ENCODE data around the gene AGBL3. TPM values are rescaled to one million over a fixed set of nuclear protein-coding genes. Genes with fewer than 3 reads are reported as not detected.

The AGBL3 gene
- total and polyA plus RNA-seq, 9 of the 15 experiments (the other 6 are each of a cell fraction or from before 2014, with no cell fraction given), result 0.54 to 2.9 (median 1.7) TPM

DNA sequence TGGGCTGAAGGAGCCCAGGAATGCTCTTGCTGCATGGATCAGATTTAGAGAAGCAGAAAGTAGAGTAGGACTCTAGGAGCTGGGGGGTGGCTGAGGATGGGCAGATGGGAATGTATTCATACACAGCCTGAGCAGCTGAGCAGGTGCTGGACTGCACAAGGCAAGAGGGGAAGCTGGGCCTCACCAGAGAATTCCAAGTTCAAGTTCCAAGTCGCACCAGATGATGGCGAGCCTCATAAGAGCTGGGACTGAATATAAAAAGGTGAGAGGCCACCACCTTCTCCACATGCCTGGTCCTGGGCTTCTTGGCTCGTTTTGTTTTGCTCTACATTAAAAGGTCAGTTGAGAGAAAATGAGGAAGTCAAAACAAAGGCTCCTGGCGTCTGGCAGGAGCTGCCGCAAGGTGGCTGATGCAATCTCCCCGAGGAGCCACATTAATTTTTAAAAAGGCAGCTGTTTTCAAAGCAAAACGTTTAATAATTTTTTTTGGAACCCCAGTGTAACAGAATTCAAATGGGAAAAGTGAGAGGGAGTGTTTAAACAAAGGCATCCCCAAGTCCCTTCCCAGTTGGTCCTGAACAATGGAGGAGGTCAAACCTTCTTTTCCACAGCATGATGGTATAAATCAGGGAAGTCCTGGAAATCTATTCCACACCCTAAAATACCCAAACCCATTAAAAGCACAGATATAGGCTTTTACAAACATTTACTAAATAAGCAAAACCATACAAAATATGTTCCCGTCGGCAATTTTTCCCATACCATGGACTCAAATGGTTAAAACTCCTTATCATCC is 174.7 kb downstream of the AGBL3 start (continued):
- TF ChIP-seq, protein P1, sequence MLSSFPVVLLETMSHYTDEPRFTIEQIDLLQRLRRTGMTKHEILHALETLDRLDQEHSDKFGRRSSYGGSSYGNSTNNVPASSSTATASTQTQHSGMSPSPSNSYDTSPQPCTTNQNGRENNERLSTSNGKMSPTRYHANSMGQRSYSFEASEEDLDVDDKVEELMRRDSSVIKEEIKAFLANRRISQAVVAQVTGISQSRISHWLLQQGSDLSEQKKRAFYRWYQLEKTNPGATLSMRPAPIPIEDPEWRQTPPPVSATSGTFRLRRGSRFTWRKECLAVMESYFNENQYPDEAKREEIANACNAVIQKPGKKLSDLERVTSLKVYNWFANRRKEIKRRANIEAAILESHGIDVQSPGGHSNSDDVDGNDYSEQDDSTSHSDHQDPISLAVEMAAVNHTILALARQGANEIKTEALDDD (IDR thresholded peaks at IDR 0.05), result no peak
- no peak for TF ChIP-seq ZBED1 (IDR thresholded peaks at IDR 0.05)
- TF ChIP-seq EZH2 (IDR thresholded peaks at IDR 0.05; ENCODE audit: borderline replicate concordance, low read depth, low read length), result no peak
- TF ChIP-seq, protein P2, sequence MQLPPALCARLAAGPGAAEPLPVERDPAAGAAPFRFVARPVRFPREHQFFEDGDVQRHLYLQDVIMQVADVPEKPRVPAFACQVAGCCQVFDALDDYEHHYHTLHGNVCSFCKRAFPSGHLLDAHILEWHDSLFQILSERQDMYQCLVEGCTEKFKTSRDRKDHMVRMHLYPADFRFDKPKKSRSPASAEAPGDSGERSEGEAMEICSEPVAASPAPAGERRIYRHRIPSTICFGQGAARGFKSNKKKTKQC (CRISPR knock-in tag; IDR thresholded peaks at IDR 0.05), result no peak; the same call in 1 of the 2 replicates
- TF ChIP-seq ZNF79 (CRISPR knock-in tag; IDR thresholded peaks at IDR 0.05; ENCODE audit: low read depth), result peak; percentile 70; the same call in 1 of the 2 replicates
- TF ChIP-seq, protein P3, sequence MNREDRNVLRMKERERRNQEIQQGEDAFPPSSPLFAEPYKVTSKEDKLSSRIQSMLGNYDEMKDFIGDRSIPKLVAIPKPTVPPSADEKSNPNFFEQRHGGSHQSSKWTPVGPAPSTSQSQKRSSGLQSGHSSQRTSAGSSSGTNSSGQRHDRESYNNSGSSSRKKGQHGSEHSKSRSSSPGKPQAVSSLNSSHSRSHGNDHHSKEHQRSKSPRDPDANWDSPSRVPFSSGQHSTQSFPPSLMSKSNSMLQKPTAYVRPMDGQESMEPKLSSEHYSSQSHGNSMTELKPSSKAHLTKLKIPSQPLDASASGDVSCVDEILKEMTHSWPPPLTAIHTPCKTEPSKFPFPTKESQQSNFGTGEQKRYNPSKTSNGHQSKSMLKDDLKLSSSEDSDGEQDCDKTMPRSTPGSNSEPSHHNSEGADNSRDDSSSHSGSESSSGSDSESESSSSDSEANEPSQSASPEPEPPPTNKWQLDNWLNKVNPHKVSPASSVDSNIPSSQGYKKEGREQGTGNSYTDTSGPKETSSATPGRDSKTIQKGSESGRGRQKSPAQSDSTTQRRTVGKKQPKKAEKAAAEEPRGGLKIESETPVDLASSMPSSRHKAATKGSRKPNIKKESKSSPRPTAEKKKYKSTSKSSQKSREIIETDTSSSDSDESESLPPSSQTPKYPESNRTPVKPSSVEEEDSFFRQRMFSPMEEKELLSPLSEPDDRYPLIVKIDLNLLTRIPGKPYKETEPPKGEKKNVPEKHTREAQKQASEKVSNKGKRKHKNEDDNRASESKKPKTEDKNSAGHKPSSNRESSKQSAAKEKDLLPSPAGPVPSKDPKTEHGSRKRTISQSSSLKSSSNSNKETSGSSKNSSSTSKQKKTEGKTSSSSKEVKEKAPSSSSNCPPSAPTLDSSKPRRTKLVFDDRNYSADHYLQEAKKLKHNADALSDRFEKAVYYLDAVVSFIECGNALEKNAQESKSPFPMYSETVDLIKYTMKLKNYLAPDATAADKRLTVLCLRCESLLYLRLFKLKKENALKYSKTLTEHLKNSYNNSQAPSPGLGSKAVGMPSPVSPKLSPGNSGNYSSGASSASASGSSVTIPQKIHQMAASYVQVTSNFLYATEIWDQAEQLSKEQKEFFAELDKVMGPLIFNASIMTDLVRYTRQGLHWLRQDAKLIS (CRISPR knock-in tag; IDR thresholded peaks at IDR 0.05), result peak; percentile 66; the same call in 1 of the 2 replicates
- no peak for TF ChIP-seq SMC3 (conservative IDR thresholded peaks at IDR 0.05; ENCODE audit: insufficient read depth, low read depth, low read length)
- peak; percentile 24; the same call in 1 of the 2 replicates for TF ChIP-seq BRD4 (IDR thresholded peaks at IDR 0.05)
- TF ChIP-seq HDAC1 (IDR thresholded peaks at IDR 0.05), result no peak
- TF ChIP-seq SUPT5H (IDR thresholded peaks at IDR 0.05), result no peak
- no peak; the same call in 1 of the 2 replicates for TF ChIP-seq ILF3 (IDR thresholded peaks at IDR 0.05; ENCODE audit: borderline replicate concordance)
- TF ChIP-seq ARID2 (IDR thresholded peaks at IDR 0.05), result no peak
- no peak; the same call in 1 of the 2 replicates for TF ChIP-seq ZNF668 (CRISPR knock-in tag; IDR thresholded peaks at IDR 0.05)
- TF ChIP-seq, protein P4, sequence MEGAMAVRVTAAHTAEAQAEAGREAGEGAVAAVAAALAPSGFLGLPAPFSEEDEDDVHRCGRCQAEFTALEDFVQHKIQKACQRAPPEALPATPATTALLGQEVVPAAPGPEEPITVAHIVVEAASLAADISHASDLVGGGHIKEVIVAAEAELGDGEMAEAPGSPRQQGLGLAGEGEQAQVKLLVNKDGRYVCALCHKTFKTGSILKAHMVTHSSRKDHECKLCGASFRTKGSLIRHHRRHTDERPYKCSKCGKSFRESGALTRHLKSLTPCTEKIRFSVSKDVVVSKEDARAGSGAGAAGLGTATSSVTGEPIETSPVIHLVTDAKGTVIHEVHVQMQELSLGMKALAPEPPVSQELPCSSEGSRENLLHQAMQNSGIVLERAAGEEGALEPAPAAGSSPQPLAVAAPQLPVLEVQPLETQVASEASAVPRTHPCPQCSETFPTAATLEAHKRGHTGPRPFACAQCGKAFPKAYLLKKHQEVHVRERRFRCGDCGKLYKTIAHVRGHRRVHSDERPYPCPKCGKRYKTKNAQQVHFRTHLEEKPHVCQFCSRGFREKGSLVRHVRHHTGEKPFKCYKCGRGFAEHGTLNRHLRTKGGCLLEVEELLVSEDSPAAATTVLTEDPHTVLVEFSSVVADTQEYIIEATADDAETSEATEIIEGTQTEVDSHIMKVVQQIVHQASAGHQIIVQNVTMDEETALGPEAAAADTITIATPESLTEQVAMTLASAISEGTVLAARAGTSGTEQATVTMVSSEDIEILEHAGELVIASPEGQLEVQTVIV (CRISPR knock-in tag; IDR thresholded peaks at IDR 0.05; ENCODE audit: borderline replicate concordance), result 0 out of 2 replicates have a peak, but pooled peaks have one; percentile 8
- TF ChIP-seq DIDO1 (tag; IDR thresholded peaks at IDR 0.05; ENCODE audit: low read depth), result no peak; the same call in 1 of the 2 replicates
- no peak for TF ChIP-seq ZNF354B (CRISPR knock-in tag; IDR thresholded peaks at IDR 0.05)
- TF ChIP-seq, protein P5, sequence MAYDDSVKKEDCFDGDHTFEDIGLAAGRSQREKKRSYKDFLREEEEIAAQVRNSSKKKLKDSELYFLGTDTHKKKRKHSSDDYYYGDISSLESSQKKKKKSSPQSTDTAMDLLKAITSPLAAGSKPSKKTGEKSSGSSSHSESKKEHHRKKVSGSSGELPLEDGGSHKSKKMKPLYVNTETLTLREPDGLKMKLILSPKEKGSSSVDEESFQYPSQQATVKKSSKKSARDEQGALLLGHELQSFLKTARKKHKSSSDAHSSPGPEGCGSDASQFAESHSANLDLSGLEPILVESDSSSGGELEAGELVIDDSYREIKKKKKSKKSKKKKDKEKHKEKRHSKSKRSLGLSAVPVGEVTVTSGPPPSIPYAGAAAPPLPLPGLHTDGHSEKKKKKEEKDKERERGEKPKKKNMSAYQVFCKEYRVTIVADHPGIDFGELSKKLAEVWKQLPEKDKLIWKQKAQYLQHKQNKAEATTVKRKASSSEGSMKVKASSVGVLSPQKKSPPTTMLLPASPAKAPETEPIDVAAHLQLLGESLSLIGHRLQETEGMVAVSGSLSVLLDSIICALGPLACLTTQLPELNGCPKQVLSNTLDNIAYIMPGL (CRISPR knock-in tag; IDR thresholded peaks at IDR 0.05), result no peak
- no peak; the same call in 1 of the 2 replicates for TF ChIP-seq POLR2G (IDR thresholded peaks at IDR 0.05; ENCODE audit: low read depth, low read length)
- TF ChIP-seq ZNF217 (CRISPR knock-in tag; IDR thresholded peaks at IDR 0.05), result no peak
